ENCODE measurements around the gene SNED1.
A peak's percentile ranks its signal among the peaks of the same experiment; 100 is the strongest.

Gene SNED1

DNA sequence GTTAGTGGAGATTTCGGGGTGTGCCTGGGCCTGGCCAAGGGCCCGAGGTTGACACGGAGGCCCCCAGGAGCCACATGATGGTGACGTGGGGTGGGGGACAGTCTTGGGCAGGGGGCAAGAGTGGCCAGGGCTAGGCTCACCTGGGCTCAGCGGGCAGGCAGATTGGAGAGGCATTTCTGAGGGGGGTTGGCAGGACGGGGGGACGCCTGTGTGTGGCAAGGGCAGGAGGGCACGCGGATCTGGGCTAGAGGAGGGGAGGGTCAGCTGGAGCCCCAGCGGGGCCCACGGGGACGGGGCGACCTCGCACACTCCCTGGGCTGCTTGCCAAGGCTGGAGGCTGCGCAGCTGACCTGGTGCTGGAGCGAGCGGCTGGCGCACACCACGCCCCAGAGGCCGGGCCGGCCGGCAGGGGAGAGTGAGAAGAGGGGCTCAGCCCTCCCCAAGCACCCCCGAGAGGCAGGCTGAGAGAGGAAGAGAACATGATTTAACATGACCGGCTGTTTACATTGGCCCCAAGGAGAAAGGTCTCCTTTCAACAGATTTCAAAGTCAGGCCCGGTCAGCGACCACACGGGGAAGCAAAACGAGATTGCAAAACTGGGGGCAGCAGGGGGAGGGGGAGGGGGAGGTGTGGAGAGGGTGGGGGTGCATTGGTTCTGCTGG is 38.0 kb upstream of the SNED1 start:
- DNase-seq = peak; percentile 34 to 48

DNA sequence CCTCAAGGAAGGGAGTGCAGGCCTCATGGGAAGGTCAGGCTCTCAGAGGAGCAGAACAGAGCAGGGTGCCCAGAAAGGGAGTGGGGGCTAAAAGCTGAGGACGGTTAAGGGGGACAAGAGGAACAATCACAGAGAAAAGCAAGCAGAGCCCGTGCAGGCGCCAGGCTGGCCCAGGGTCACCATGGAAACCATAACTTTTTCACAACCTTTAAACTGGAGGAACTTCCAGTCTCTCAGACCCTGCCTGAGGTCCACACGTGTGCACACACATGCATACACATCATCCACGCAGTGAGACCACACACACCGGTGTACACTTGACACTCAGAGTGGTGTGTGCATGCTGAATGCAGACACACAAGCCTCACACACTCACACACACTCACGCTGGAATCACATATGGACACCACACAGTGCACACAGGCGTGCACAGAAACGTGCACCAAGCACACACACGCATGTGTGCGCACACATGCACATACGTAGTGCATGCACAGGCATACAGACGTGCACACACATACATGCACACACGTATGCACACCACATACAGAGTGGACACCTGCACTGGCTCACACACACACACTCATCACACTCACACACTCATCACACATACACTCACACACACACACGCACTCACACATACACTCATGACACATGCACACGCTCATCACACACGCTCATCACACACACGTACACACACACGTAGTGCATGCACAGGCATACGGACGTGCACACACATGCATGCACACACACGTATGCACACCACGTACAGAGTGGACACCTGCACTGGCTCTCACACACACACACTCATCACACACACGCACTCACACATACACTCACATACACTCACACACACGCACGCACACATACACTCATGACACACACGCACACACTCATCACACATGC is 37.2 kb upstream of the SNED1 start:
- peak; percentile 73 to 77 for DNase-seq

DNA sequence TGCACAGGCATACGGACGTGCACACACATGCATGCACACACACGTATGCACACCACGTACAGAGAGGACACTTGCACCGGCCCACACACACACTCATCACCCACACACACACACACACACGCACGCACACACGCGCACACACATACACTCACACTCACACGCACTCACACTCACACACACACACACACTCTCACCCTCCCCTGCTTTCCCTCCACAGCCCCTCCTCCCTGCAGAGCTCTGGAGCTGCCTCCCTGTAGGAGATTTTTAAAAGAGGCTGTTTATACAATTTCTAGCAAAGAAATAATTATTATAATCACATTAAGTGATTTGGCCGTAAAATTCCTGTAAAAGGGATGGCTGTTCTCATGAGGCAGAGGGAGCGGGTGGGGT is 36.5 kb upstream of the SNED1 start:
- DNase-seq = no peak

DNA sequence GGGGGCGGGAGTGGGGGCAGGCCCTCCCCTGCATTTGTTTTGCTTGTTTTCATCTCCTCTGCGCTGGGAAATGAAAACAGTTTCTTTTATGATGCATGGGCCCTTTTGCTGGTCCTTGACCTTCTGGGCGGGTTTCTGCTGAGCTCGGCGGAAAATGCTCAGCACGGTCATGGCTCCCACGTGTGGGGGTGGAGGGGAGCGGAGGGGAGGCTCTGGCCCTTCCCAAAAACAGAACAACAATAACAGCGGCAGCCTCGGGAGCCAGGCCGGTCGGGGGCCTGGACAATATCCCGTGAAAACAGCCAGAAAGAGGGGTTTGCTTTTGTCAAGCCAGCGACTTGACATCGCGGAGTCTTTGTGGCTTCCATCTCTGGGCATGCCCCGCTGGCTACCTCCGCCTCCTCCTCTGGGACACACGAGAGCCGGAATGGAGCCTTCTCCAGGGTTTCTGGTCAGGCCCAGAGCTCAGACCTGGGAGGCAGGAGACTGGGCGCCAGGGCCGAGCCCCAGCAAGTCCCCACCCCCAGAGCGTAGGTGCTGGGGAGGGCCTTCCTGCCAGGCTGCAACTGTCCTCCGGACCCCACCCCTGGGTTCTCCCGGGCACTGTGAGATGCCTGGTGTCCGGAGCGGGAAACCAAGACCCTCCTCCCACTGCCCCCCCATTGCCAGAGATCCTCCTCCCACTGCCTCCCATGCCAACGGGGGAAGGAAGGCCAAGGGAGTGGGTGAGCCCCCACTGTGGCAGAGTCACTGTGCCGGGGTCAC is 35.9 kb upstream of the SNED1 start:
- peak; percentile 35 to 41 for DNase-seq

DNA sequence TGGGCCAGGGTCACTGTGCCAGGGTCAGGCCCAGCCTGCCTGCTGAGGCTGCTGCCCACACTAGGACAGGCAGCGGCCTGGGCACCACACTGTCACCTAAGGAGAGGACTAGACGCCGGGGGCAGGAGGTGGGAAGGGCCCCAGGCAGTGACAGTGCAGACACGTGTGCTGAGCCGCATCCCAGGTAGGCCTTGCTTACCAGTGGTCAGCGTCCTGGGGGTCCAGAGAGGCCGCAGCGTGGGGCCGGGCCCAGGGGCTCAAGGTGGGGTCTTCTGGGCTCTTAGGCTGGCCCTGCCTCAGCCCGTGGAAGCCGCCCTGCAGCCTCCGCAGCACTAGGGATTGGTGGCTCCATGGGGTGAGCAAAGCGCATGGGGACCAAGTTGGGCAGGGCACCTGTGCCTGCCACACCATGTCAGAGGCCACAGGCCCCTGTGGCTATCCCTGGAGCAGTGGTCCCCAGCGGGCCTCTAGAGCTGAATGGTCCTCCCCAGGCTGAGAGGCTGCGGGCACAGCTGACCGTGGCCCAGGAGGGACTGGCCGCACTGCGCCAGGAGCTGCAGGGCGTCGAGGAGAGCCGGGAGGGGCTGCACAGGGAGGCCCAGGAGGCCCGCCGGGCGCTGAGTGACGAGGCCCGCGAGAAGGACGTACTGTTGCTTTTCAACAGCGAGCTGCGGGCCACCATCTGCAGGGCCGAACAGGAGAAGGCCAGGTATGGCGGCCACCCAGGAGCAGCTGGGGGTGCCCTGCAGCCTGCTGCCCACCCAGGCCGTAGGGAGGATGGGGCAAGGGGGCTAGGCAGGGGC is 35.2 kb upstream of the SNED1 start:
- no peak for DNase-seq

DNA sequence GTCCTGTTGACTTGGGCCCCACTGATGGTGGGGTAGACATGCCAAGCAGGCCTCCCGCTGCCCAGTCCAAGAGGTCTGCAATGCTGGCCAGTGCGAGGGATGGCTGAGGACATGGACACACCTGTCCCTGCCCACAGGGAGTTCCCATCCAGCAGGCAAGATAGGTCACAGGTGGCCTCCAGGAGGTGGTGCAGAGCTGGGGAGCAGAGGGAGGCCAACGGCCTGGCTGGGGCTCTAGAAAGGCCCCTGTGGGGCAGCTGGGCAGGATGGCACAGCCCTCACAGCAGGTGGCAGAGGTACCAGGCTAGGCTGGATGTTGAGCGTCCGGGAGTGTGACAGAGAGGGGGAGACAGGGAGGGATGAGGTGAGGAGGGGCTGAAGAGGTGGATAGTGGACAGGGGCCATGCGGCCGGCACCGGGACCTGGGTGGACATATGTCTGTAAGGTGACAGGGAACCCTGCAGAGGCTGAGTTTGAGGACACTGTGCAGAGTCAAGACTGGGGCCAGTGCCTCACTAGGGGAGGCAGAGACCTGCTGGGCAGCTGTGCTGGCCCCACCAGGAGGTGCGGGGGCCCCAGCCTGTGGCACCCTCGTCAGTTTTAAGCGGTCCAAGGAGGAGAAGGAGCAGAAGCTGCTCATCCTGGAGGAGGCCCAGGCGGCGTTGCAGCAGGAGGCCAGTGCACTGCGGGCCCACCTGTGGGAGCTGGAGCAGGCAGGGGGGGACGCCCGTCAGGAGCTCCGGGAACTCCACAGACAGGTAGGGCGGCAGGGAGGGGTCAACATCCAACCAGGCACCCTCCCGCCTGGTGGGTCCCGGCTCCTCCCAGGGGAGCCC is 34.3 kb upstream of the SNED1 start:
- DNase-seq = no peak

DNA sequence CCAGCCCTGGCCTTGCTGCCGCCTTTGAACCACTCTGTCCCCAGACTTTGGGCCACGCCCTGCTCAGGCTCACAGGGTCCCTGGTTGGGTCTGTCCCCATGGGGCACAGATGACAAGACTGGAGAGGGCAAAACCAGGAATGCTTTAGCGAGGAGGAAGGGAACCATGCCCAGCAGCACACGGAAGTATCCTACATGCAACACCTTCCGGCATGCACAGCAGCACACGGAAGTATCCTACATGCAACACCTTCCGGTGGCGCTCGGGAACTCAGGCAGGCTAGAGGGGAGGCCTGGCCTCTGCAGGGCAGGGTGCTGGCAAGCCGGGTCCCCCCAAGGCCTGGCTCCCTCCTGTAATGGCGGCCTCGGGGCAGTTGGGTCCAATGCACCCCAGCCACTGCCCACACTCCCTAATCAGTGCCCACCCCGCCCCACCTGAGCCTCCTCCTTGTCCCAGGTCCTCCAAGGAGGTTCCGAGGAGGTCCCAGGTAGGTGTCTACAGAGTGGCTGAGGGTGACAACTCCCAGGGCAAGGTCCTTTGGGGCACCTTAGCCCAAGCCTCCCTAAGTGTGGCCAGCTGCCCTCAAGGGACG is 33.6 kb upstream of the SNED1 start:
- DNase-seq = peak in 1 of 2 donors; percentile 24

DNA sequence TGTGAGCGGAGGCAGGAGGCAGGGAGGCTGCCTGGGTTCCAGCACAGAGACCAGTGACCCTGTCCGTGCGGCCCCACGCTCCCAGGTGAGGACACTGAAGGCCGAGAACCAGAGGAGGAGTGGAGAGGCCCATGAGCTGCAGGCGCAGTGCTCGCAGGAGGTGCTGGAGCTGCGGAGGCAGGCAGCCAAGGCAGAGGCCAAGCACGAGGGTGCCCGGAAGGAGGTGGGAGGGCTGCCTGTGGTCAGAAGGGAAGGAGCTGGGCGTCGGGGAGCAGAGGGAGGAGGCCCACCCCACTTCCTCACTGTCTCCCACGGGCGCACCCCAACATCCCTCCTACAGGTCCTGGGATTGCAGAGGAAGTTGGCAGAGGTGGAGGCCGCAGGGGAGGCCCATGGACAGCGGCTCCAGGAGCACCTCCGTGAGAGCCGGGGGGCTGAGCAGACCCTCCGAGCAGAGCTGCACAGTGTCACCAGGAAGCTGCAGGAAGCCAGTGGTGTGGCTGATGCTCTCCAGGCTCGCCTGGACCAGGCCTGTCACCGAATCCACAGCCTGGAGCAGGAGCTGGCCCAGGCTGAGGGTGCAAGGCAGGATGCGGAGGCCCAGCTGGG is 33.0 kb upstream of the SNED1 start:
- peak; percentile 79 to 81 for DNase-seq

DNA sequence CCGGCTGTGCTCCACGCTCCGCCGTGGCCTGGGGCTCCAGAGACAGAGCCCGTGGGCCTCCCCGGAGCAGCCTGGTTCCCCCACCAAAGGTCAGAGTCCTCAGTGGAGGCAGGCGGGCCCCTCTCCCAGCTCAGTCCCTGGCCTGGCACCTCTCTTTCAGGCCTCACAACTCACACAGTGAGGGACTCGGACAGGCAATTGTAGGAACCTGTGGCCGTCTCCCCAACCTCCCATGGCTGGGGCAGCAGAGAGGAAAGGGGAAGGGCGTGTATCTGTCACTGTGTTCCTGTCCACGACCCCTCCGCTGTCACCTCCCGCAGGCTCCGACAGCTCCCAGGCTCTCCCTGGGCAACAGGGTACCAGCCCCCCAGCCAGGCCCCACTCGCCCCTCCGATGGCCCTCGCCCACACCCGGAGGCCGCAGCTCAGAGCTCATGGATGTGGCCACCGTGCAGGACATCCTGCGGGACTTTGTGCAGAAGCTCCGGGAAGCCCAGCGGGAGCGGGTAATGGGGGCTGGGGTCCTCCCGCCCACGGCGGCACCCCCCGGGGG is 32.4 kb upstream of the SNED1 start:
- peak; percentile 15 to 28 for DNase-seq

DNA sequence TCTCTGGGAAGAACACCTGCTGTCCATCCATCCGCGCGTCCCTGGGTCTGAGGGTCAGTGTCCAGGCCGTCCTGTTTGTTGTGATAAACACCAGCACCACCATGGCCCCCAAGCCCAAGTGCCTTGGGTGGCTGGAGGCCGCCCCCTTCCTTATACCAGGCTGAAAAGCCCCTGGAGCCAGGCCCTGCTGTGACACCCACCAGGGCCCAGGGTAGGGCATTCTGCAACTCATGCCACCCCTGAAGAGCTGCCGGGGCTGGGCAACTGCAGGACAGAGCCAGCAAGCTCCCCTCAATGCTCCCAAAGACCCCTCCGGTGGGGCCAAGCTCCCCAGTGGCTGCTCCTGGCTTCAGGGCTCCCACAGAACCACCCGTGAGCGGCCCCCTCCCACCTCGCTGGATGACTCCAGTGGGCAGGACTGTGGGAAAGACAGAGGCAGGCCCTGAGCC is 31.9 kb upstream of the SNED1 start:
- DNase-seq = no peak

DNA sequence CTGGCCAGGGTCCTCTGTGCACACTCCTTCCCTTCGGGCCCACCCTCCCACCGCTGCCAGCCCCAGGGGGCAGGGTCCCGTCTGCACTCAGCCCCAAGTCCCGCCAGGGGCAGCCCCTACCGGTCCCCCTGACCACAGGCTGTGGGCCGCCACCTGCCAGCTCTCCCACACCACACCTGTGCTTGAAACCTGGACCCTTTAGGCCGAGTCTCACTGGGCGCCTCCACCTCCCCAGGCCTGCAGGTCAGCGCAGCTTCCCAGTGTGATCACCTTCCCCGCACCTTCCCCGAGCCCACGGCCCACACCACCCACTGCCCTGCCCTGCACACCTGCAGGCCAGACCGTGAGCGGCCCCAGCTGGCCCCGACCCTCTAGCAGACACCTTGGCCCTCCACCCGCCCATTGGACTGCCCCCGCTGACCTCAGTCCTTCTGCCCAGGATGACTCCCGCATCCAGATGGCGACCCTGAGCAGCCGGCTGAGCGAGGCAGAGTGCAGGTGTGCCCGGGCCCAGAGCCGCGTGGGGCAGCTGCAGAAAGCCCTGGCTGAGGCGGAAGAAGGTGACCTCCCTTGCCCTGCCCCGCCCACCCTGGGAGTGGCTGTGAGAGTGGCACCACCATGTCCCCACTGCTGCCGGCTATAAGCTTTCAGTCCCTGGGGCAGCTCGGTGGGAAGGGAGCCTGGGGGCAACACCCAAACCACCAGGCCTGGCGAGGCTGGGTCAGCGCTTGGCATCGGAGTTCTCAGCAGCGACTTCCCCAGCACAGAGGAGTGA is 31.3 kb upstream of the SNED1 start:
- no peak for DNase-seq

DNA sequence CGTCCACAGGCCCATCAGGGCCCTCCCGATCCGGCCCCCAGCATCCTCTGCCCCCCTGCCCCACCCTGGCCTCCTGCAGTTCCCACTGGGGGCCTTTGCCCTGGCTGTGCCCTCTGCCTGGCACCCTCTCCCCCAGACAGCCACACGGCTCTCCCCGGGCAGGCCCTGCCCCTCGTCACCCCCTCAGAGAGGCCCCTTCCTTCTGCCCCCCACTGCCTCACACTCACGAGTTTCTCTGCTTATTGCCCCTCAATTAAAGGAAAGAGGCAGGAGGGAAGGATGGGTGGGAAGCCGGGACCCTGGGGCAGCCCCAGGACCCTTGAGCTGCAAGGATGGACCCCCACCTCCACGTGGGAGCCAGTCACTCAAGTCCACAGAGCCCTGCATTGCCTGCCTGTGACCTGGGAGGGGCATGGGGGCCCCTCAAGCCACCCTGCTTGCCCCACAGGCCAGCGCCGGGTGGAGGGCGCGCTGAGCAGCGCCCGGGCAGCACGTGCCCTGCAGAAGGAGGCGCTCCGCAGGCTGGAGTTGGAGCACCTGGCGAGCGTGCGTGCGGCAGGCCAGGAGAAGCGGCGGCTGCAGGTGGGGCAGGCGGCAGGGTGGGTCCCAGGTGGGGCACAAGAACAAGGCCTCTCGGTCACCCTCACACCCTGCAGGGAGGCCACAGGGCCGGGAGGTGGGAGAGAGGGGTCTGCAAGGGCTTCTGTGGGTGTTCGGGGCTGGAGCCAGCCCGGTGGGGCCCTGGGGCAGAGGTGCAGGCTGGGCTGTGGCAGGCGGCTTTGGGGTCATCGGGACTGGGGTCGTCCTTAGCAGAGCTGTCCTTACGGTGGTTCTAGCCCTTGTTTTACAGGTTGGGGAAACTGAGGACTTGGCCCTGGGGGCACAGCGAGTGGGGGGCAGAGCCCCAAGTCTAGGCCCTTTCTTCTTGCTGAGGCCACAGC is 30.5 kb upstream of the SNED1 start:
- no peak for DNase-seq

DNA sequence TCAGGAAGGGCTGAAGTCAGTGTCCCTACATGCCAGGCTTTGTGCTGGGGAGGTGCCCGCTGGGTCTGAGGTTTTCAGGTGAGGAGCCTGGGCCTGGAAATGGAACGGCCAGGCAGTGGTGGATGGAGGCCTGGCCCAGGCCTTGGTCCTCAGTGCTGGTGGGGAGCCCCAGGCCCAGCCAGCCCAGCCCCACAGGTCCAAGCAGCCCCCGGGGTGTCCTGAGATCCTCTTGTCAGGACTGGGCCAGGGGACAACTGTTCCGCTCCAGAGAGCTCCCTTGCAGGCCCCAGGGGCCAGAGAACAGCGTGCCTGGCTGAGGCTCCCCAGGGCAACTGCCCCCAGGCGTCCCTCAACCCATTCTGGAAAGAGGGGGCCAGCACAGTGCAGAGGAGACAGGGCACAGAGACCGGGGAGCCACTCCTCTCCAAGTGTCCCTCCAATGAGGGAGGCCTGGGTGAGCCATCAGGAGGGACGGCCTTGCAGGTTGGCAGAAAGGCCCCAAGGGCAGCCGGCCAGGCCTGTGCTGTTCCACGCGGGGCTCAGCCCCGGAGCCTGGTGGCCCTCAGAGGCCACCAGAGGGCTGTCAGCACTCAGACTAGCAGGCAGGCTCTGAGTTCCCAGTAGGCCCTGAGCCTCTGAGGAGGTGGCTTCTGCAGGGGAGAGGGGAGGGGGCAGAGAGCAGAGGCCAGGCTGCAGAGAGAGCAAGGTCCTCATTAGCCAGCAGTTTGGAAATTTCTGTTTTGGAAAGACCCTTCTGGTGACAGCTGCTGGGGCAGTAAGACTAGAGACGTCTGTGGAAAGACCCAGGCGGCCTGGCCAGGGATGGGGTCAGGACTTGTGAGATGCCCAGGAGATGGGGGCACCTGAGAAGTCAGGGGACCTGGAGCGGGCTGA is 29.4 kb upstream of the SNED1 start:
- DNase-seq = no peak

DNA sequence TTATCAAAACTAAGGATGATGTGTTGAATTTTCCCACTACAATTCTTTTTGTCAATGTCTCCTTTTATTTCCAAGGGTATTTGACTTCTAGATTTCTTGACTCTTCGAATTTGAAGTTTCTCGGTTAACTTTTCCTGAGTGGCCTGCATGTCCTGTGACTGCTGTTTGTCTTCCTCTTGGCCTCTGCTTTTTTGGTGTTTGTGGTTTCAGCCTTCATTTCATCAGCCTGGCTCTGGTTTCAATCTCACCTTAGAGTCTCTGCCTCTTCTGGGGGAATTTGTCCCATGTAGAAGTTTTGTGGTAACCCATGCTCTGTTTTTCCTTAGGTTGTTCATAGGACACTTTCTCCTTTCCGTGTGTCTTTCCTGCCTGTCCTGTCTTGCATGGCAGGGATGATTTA is 28.3 kb upstream of the SNED1 start:
- peak in 1 of 2 donors; percentile 12 for DNase-seq

DNA sequence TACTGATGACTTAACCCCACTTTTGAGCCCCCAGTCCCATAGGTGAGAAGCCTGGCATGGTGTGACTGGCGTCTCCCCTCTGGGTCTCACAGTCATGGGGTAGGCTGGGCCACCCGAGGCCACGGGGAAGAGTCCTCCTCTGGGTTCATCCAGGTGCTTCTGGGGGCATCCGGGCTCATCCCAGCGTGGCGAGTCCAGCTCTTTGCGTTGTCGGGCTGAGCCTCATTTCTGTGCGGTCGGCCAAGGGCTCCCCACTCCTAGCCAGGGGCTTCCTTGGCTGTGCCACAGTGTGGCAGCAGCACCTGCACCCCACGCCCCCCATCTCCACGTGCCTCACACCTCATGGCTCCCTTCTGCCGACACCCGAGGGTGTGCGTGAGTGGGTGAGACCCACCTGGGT is 27.6 kb upstream of the SNED1 start:
- no peak for DNase-seq

DNA sequence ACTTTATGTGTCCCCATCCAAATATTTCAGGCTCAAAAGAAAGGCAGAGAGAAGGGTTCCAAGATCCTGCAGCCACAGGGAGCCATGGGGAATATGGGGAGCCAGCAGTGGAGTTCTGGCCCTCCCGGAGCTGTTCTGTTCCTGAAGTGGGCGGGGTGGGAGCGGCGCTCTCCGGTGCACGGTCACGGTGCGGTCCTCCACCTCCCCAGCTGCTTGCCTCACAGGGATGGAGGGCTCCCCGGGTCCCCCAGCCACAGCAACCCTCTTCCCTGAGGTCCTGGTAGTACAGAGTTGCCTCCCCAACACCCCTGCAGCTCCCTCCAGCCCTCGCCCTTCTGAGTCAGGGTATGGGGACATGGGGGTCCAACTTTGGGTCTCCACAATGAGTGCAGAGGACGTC is 26.2 kb upstream of the SNED1 start:
- no peak for DNase-seq

All from inflammatory macrophage (primary cell).